GM23338 (cell line): Measurements from ENCODE around the gene TEFM. TPM values are rescaled to one million over a fixed set of nuclear protein-coding genes. Genes with fewer than 3 reads are reported as not detected.

Experiments used
- ATAC-seq: fragments of 200-7000 bp; cut with Tn5 transposase; 3 replicates; pipeline ENCODE4 v1.9.1; 2020
- DNase-seq: peaks from one replicate; pipeline ENCODE4 v3.0.0-alpha.2; 2015; ENCODE audit warnings: low spot score
- H2AFZ ChIP-seq: fragments of 200-600 bp; sonication (generic); 2 replicates; pipeline ENCODE4 v1.8.0; 2016; ENCODE audit warnings: antibody characterized with exemption, mild to moderate bottlenecking, moderate library complexity
- H3F3A ChIP-seq: fragments of 200-600 bp; sonication (generic); replicated peaks from 2 replicates; pipeline ENCODE4 v1.8.0; 2017; ENCODE audit warnings: antibody characterized with exemption, mixed run types, low read depth
- H3K27ac ChIP-seq: fragments of 200-600 bp; sonication (generic); 2 replicates; pipeline ENCODE4 v1.6.1; 2016; ENCODE audit warnings: low read depth
- H3K27me3 ChIP-seq: fragments of 200-600 bp; sonication (generic); 2 replicates; pipeline ENCODE4 v1.8.0; 2016; ENCODE audit warnings: mild to moderate bottlenecking, mixed run types, moderate library complexity; ENCODE audit not compliant: insufficient read depth
- H3K36me3 ChIP-seq: fragments of 200-600 bp; sonication (generic); 2 replicates; pipeline ENCODE4 v1.8.0; 2016; ENCODE audit warnings: mild to moderate bottlenecking; ENCODE audit not compliant: insufficient read depth
- H3K4me1 ChIP-seq: fragments of 200-600 bp; sonication (generic); 2 replicates; pipeline ENCODE4 v1.8.0; 2016; ENCODE audit warnings: mild to moderate bottlenecking, moderate library complexity; ENCODE audit not compliant: insufficient read depth
- H3K4me2 ChIP-seq: fragments of 200-600 bp; sonication (generic); 2 replicates; pipeline ENCODE4 v1.7.1; 2017; ENCODE audit warnings: mixed run types
- H3K4me3 ChIP-seq: fragments of 200-600 bp; sonication (generic); 2 replicates; pipeline ENCODE4 v1.6.1; 2016; ENCODE audit warnings: mixed run types
- H3K79me2 ChIP-seq: fragments of 200-600 bp; sonication (generic); replicated peaks from 2 replicates; pipeline ENCODE4 v1.8.0; 2017; ENCODE audit warnings: mild to moderate bottlenecking; ENCODE audit not compliant: insufficient read depth
- H3K9me2 ChIP-seq: fragments of 200-600 bp; sonication (generic); 2 replicates; pipeline ENCODE4 v1.8.0; 2017; ENCODE audit not compliant: insufficient read depth
- H4K20me1 ChIP-seq: fragments of 200-600 bp; sonication (generic); replicated peaks from 2 replicates; pipeline ENCODE4 v1.8.0; 2017; ENCODE audit warnings: mild to moderate bottlenecking; ENCODE audit not compliant: insufficient read depth
- H3K27ac Mint-ChIP-seq: 2 replicates; pipeline ENCODE4 v1.8.0; 2020; ENCODE audit warnings: inconsistent platforms, mild to moderate bottlenecking, moderate library complexity, mixed read lengths
- H3K27me3 Mint-ChIP-seq: 3 replicates; pipeline ENCODE4 v1.8.0; 2022; ENCODE audit warnings: low read depth, mild to moderate bottlenecking, moderate library complexity, mixed read lengths, inconsistent platforms; ENCODE audit not compliant: insufficient read depth, poor library complexity
- H3K36me3 Mint-ChIP-seq: 3 replicates; pipeline ENCODE4 v1.8.0; 2021; ENCODE audit warnings: low read depth, mild to moderate bottlenecking, inconsistent platforms, moderate library complexity, mixed read lengths
- H3K4me1 Mint-ChIP-seq: 3 replicates; pipeline ENCODE4 v1.8.0; 2020; ENCODE audit warnings: mild to moderate bottlenecking, inconsistent platforms, mixed read lengths
- H3K4me3 Mint-ChIP-seq: 3 replicates; pipeline ENCODE4 v1.8.0; 2021; ENCODE audit warnings: moderate library complexity, mild to moderate bottlenecking, inconsistent platforms, mixed read lengths
- H3K9me3 Mint-ChIP-seq: 3 replicates; pipeline ENCODE4 v1.8.0; 2020; ENCODE audit warnings: moderate library complexity, mild to moderate bottlenecking, inconsistent platforms, mixed read lengths
- CTCF ChIP-seq, 2 experiments: fragments of 200-600 bp in 1 of 2; sonication (generic) in 1 of 2; conservative IDR thresholded peaks; 2 replicates each; pipeline versions ENCODE4 v1.5.1 to v1.6.1; 2016 to 2017; ENCODE audit warnings: antibody characterized with exemption in 2 of 2, low read depth in 2 of 2, mild to moderate bottlenecking in 2 of 2, moderate library complexity in 1 of 2
- EZH2 ChIP-seq: fragments of 200-600 bp; sonication (generic); IDR thresholded peaks from one replicate; pipeline ENCODE4 v1.8.0; 2017; ENCODE audit warnings: antibody characterized with exemption, mild to moderate bottlenecking, low read depth; ENCODE audit not compliant: unreplicated experiment
- EZH2phosphoT487 ChIP-seq: fragments of 200-600 bp; sonication (generic); IDR thresholded peaks from one replicate; pipeline ENCODE4 v1.8.1; 2018; ENCODE audit warnings: antibody characterized with exemption; ENCODE audit not compliant: unreplicated experiment
- JUNB ChIP-seq: IDR thresholded peaks from one replicate; pipeline ENCODE4 v1.6.1; 2016; ENCODE audit warnings: antibody characterized with exemption; ENCODE audit not compliant: unreplicated experiment
- POLR2AphosphoS5 ChIP-seq: IDR thresholded peaks from 2 replicates; pipeline ENCODE4 v1.6.1; 2016; ENCODE audit warnings: antibody characterized with exemption, low read depth
- ZNF114 ChIP-seq: fragments of 250-450 bp; sonication (Bioruptor Pico); IDR thresholded peaks from 2 replicates; pipeline ENCODE4 v1.5.0; 2020; ENCODE audit warnings: mild to moderate bottlenecking, moderate library complexity
- ZNF331 ChIP-seq: fragments of 250-450 bp; sonication (Bioruptor Pico); IDR thresholded peaks from 2 replicates; pipeline ENCODE4 v1.5.0; 2020; ENCODE audit warnings: low read depth, mild to moderate bottlenecking, moderate library complexity
- polyA plus RNA-seq: library from polyadenylated mRNA; unstranded; fragments of >200 nt; fragmentation: Nextera tagmentation; extraction: Ambion mirVana; gene quantifications from 2 replicates; pipeline ENCODE4 v1.2.1, GENCODE V29; 2016
- total RNA-seq: library from RNA; depleted of rRNA; stranded (reverse); fragments of >200 nt; shearing (Covaris generic); gene quantifications from 2 replicates; pipeline ENCODE4 v1.2.3, GENCODE V29; 2014
- TF ChIP-seq, protein P1 (sequence below): IDR thresholded peaks from 2 replicates; pipeline ENCODE4 v1.6.1; 2016; ENCODE audit warnings: antibody characterized with exemption

The TEFM gene
- total and polyA plus RNA-seq, 2 experiments from 2014 or later = 15.9 to 33.3 TPM

- H3K4me2 ChIP-seq = peak overlapping the region; percentile 93
- H3K36me3 ChIP-seq = no peaks in the 10 kb centered on the region
- DNase-seq (peak; percentile 66), ATAC-seq (peak; percentile 60)
- 0 out of 2 replicates have a peak, but pooled peaks cover 2% of the 10 kb centered on the region for H3K9me2 ChIP-seq
- peak overlapping the region; percentile 75 for H3K4me3 ChIP-seq
- H3K4me1 ChIP-seq = peaks cover 10% of the 10 kb centered on the region; the same call in 1 of the 2 replicates
- no peaks in the 10 kb centered on the region for H4K20me1 ChIP-seq
- peaks cover 46% of the 10 kb centered on the region for H3K27me3 ChIP-seq
- H3K27ac ChIP-seq = no peak overlapping the region
- H3F3A ChIP-seq = no peaks in the 10 kb centered on the region; the same call in 1 of the 2 replicates
- H2AFZ ChIP-seq = peak overlapping the region; percentile 98
- no peaks in the 10 kb centered on the region for H3K36me3 Mint-ChIP-seq
- H3K27ac Mint-ChIP-seq = no peak overlapping the region
- no peaks in the 10 kb centered on the region for H3K79me2 ChIP-seq
- peak overlapping the region; percentile 67 for H3K4me3 Mint-ChIP-seq
- peaks cover 18% of the 10 kb centered on the region for H3K4me1 Mint-ChIP-seq
- peaks cover 47% of the 10 kb centered on the region for H3K27me3 Mint-ChIP-seq
- H3K9me3 Mint-ChIP-seq = no peaks in the 10 kb centered on the region; the same call in 2 of the 3 replicates
- no peak for TF ChIP-seq POLR2AphosphoS5
- TF ChIP-seq JUNB = no peak
- TF ChIP-seq ZNF114 (CRISPR knock-in tag) = no peak
- no peak for TF ChIP-seq CTCF (conservative IDR thresholded peaks at IDR 0.05; ENCODE audit: low read depth in 2 of 2)
- peak; percentile 86 for TF ChIP-seq EZH2
- TF ChIP-seq EZH2phosphoT487 = no peak
- no peak for TF ChIP-seq ZNF331 (CRISPR knock-in tag)
These were observed 16.4 kb upstream of the TEFM start for GRCh38 chr17:30922235-30923030.

GRCh38 chr17:30921544-30922196, 15.6 kb upstream of the TEFM start, which contains the start of gene ADAP2:
ADAP2 (plus strand) TSS chr17:30921945; CDS start chr17:30922015, 70 bp downstream.
- TF ChIP-seq, protein P1, sequence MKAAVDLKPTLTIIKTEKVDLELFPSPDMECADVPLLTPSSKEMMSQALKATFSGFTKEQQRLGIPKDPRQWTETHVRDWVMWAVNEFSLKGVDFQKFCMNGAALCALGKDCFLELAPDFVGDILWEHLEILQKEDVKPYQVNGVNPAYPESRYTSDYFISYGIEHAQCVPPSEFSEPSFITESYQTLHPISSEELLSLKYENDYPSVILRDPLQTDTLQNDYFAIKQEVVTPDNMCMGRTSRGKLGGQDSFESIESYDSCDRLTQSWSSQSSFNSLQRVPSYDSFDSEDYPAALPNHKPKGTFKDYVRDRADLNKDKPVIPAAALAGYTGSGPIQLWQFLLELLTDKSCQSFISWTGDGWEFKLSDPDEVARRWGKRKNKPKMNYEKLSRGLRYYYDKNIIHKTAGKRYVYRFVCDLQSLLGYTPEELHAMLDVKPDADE = no peak
- peak; percentile 52 for TF ChIP-seq EZH2
- H3K27me3 Mint-ChIP-seq = peaks cover 47% of the 10 kb centered on the region

More at GRCh38 chr17:30921544-30922196, 15.6 kb upstream of the TEFM start, which contains the start of gene ADAP2:
- Histone ChIP-seq H3K4me2 (peak within 1 kb of the TSS; percentile 93), H3K27me3 (peaks cover 46% of the 10 kb centered on the region), H3K4me3 (peak within 1 kb of the TSS; percentile 75), H2AFZ (peak within 1 kb of the TSS; percentile 98), H3K36me3 (no peaks in the 10 kb centered on the region), H4K20me1 (no peaks in the 10 kb centered on the region), H3K79me2 (no peaks in the 10 kb centered on the region), H3K27ac (no peak within 1 kb of the TSS), H3K4me1 (peaks cover 10% of the 10 kb centered on the region; the same call in 1 of the 2 replicates), H3F3A (no peaks in the 10 kb centered on the region; the same call in 1 of the 2 replicates), H3K9me2 (0 out of 2 replicates have a peak, but pooled peaks cover 2% of the 10 kb centered on the region)
- no peaks in the 10 kb centered on the region; the same call in 2 of the 3 replicates for H3K9me3 Mint-ChIP-seq
- no peaks in the 10 kb centered on the region for H3K36me3 Mint-ChIP-seq
- DNase-seq (peak; percentile 75), ATAC-seq (peak; percentile 86)
- H3K27ac Mint-ChIP-seq = no peak within 1 kb of the TSS
- H3K4me1 Mint-ChIP-seq = peaks cover 18% of the 10 kb centered on the region
- peak within 1 kb of the TSS; percentile 73 for H3K4me3 Mint-ChIP-seq
